NCI-H187 (cell line): Measurements from ENCODE around the gene MED8.

ENCODE experiments used
- DNase-seq, 2 experiments: peaks; one replicate each; lab custom pipeline; 2025; lab: John Stamatoyannopoulos, UW

The MED8 gene

GRCh38 chr1:43358746-43359693 lies 30.6 kb downstream of the MED8 start, which contains the start of gene CDC20:
Gene CDC20 (plus strand): TSS chr1:43358981. CDS start chr1:43359216, 235 bp downstream.
- peak; percentile 93 to 98 for DNase-seq

- no peak for DNase-seq
Measured at GRCh38 chr1:43358121-43358745, 31.4 kb downstream of the MED8 start.

DNA sequence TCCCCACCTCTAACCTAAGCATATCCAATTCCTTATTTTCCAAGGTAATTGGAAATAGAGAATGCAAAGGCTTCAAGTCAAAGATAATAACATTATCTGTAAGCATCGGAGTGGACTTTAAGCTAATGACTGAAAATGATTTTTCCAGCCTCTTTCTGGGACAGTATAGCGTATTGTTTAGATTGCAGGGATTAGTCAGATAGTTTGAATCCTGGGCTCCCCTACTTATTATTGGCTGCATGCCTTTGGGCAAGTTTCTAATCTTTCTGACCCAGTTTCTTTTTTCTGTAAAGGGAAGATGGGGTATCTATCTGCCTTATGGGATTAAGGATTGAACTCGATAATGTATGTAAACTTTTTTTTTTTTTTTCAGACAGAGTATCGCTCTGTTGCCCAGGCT lies 32.3 kb downstream of the MED8 start:
- no peak for DNase-seq

DNA sequence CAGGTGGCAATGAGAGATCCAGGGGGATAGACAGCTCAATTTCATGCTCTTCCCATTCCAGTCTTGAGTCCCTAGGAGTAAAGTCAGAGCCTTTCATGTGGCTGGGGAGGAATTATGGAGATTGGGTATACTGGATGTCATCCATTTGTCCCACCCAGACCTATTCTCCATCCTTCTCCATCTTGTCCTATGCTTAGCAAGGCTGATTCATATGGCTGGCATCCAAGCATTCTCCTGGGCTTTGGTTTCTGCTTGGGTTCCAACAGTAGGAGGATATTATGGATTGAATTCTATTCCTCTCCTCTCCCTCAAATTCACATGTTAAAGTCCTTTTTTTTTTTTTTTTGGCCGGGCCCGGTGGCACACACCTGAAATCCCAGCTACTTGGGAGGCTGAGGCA lies 34.7 kb downstream of the MED8 start:
- no peak for DNase-seq

- DNase-seq, result no peak
Measured at GRCh38 chr1:43354471-43354870, 35.1 kb downstream of the MED8 start.

- no peak for DNase-seq
Measured at GRCh38 chr1:43352881-43353280, 36.7 kb downstream of the MED8 start.

GRCh38 chr1:43352351-43352705 lies 37.3 kb downstream of the MED8 start:
- DNase-seq, result no peak

- DNase-seq, result no peak
Measured at GRCh38 chr1:43351421-43352350, 37.9 kb downstream of the MED8 start.

DNA sequence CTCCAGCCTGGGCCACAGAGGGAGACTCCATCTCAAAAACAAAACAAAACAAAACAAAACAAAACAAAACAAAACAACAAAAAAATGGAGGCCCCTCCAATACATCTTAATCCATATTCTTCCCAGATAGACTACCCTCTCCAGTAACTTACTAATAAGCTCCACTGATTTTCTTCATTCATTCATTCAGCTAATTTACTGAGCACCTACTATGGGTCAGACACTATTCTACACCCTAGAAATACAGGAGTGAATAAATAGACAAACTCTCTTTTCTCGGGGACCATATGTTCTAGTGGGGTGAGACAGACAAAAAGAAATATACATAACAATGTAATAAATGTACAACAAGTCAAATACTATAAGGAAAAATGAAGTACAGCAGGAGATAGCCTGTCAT lies 38.6 kb downstream of the MED8 start:
- no peak for DNase-seq

DNA sequence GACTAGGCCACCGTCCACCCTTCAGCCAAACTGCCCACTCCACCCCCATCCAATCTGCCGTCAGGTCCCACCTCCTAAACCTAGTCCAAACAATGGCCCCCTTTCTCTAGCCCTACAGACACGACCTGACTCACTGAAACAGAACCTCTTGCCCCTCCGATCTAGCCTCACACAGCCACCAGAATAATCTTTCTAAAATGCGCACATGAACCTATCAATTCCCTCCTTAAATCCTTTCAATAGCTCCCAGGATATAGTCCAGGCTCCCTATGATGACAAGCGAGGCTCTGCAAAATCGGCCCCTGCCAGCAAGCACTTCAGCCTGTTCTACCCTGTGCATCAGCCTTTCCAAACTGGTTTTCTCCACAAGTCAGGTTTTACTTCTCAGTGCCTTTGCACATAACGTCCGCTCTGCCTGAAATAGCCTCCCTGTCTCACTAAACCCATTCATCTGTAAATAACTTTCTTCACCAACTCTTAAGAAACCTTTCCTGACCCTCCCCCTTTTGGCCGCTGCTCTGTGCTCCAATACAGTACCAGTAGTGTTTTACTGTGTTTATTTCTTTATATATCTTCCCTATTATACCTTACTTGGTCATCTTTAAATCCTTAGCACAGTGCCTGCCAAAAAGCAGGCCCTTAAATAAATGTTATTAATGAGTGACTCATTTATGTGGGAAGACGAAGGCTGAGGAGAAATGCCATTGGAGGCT lies 39.9 kb downstream of the MED8 start:
- no peak for DNase-seq

DNA sequence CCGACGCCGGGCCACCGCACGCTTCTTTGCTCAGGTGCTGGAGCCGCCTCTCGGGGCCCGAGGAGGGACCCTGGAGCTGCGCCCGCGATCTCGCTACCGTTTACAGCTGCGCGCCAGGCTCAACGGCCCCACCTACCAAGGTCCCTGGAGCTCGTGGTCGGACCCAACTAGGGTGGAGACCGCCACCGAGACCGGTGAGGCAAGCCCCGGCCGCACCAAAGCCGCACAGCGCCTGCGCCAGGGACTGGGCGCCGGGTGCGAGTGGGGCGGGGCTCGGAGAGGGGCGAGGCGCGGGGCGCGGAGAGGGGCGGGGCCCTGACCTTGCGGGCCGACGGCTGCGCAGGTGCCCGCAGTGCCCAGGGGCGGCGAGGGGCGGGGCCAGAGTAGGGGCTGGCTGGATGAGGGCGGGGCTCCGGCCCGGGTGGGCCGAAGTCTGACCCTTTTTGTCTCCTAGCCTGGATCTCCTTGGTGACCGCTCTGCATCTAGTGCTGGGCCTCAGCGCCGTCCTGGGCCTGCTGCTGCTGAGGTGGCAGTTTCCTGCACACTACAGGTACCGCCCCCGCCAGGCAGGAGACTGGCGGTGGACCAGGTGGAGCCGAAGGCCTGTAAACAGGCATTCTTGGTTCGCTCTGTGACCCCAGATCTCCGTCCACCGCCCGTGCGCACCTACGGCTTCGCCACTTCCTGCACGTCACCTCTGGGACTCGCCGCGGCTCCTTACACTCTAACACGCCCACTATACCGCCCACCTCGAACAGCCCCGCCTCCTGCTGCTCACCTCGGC lies 40.6 kb downstream of the MED8 start:
- peak; percentile 87 for DNase-seq

GRCh38 chr1:43348343-43348808 lies 41.2 kb downstream of the MED8 start:
- DNase-seq, result peak; percentile 38 to 71

GRCh38 chr1:43346636-43347035 lies 43.0 kb downstream of the MED8 start:
- no peak for DNase-seq

DNA sequence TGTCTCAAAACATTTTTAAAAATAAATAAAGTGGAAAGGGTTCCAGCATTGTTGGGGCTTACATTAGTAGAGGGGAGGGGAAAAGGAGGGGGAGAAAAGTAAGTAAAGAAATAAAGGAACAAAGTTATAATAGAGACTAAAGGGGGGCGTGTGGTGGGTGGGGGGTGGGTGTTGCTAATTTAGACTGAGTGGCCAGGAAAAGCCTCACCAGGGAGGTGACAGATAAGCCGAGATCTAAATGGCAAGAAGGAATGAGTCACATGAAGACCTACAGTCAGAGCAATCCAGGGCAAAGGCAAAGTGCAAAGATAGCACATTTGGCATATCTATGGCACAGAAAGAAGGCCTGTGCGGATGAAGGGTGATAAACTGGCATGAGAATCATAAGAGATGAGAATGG lies 44.5 kb downstream of the MED8 start:
- DNase-seq, result no peak

GRCh38 chr1:43344267-43344850 lies 45.2 kb downstream of the MED8 start:
- no peak for DNase-seq

GRCh38 chr1:43340559-43340958 lies 49.0 kb downstream of the MED8 start:
- no peak for DNase-seq

DNA sequence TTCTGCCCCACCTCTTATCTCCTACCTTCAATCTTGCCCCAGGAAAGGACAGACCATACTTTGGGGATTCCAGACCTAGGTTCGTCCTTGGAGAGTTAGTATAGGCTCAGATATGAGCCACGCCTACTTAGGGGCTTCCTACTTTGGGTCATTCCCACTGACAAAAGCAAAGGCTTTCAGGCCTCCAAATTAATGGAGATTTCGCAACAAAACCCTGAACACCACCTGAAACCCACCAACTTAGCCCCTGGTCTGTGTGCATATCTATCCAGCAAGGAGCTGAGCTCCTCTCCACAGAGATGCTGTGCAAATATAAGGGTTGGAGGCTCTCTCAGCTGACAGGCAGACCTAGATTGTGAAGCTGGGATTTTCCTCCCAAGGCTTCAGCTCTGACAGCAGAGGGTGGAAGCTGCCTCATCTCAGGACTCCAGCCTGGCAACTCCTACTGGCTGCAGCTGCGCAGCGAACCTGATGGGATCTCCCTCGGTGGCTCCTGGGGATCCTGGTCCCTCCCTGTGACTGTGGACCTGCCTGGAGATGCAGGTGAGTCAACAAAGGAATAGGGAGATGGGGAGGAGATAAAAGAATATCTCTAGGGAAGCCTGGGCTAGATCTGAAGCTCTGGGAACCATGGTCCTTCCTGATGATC lies 49.9 kb downstream of the MED8 start:
- DNase-seq, result no peak

DNA sequence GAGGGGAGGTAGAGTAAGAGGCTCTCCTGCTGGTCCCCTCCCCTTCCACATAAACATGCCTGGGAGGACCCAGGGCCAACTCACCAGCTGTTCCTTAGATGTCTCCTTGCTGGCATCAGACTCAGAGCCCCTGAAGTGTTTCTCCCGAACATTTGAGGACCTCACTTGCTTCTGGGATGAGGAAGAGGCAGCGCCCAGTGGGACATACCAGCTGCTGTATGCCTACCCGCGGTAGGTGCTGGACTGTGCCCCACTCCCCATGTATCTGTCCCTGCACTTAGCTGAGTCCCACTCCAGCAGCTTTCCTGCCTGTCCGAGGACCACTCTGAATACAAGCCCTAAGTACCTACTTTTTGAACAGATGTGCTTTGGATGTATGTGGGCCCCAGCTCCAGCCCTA lies 51.6 kb downstream of the MED8 start:
- no peak for DNase-seq

DNA sequence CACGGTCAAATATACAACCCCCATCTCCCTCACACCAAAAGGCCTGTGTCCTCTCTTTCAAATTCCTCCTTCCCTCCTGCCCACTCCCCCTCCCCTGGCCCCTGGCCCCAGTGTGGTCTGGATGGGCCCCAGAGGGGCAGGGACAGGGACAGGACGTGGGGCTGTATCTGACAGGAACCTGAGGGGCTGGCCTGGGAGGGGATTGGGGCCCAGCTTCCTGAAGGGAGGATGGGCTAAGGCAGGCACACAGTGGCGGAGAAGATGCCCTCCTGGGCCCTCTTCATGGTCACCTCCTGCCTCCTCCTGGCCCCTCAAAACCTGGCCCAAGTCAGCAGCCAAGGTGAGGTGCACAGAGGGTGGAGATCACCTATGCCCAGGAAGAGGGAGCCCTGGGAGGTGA lies 52.0 kb downstream of the MED8 start, which contains the start of gene MPL:
Gene MPL, plus strand, starts transcription at position 231 of the 400 bp plus-strand sequence. Its CDS starts 31 bp downstream, at position 262.
- no peak for DNase-seq
